Transverse colon (tissue), 4 donors: ENCODE results near the gene NR2F1-AS1.

ENCODE experiments used
- EP300 ChIP-seq: sonication (generic); formaldehyde crosslinking; IDR thresholded peaks from one replicate; pipeline ENCODE4 v1.6.1; 2017; ENCODE audit warnings: antibody characterized with exemption, low read depth
- POLR2A ChIP-seq: fragments of 450-650 bp; IDR thresholded peaks from one replicate; pipeline ENCODE4 v1.6.1; 2016; ENCODE audit warnings: antibody characterized with exemption, mild to moderate bottlenecking, moderate library complexity
- POLR2AphosphoS5 ChIP-seq, 3 donors: sonication (generic); formaldehyde crosslinking; IDR thresholded peaks; one replicate each; pipeline ENCODE4 v1.6.1; 2016; ENCODE audit warnings: antibody characterized with exemption in 3 of 3
- TF ChIP-seq, protein P1 (sequence below), 5 experiments: fragments of 200-600 bp in 3 of 5; fragments of 450-650 bp in 2 of 5; sonication (generic) in 3 of 5; IDR thresholded peaks; 1 replicate in 2 of 5; 2 replicates in 3 of 5; pipeline ENCODE4 v1.5.1; 2016 to 2017; ENCODE audit warnings: antibody characterized with exemption in 5 of 5, inconsistent platforms in 3 of 5, mild to moderate bottlenecking in 2 of 5, moderate library complexity in 1 of 5

DNA sequence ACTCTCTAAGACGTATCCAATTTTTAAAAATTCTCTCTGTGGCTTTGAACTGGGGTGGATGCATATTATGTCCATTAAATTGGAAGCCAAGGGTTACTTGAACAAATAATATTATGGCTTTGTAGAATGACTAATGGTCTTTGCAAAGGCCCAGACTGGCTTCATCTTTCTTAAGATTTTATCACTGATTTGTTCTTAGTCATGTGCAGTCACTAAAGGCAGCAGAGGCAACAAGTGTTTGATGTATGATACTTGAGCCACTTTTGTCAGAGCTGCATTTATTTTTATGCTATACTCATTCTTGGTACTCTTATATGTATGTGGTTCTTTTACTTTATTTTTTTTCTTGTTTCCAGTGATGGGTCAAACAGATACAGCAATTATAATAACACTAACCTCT lies 152.2 kb downstream of the NR2F1-AS1 start:
- TF ChIP-seq, protein P1, sequence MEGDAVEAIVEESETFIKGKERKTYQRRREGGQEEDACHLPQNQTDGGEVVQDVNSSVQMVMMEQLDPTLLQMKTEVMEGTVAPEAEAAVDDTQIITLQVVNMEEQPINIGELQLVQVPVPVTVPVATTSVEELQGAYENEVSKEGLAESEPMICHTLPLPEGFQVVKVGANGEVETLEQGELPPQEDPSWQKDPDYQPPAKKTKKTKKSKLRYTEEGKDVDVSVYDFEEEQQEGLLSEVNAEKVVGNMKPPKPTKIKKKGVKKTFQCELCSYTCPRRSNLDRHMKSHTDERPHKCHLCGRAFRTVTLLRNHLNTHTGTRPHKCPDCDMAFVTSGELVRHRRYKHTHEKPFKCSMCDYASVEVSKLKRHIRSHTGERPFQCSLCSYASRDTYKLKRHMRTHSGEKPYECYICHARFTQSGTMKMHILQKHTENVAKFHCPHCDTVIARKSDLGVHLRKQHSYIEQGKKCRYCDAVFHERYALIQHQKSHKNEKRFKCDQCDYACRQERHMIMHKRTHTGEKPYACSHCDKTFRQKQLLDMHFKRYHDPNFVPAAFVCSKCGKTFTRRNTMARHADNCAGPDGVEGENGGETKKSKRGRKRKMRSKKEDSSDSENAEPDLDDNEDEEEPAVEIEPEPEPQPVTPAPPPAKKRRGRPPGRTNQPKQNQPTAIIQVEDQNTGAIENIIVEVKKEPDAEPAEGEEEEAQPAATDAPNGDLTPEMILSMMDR (IDR thresholded peaks at IDR 0.05), result no peak
- TF ChIP-seq POLR2A (no peak), POLR2AphosphoS5 (IDR thresholded peaks at IDR 0.05) (no peak), EP300 (no peak)
